GM12878 (cell line): ENCODE measurements around the gene HAP1.

ENCODE experiments used
- CBX3 ChIP-seq: fragments of 200-600 bp; sonication (generic); IDR thresholded peaks from 2 replicates; pipeline ENCODE4 v1.6.1; 2016; ENCODE audit warnings: low read depth, borderline replicate concordance
- EP300 ChIP-seq, 2 experiments: fragments of 150-350 bp in 1 of 2; IDR thresholded peaks; 2 replicates each; pipeline ENCODE4 v1.6.1; 2011 to 2012; ENCODE audit warnings: low read depth in 2 of 2, low read length in 2 of 2, borderline replicate concordance in 1 of 2, improper control_type of control experiment in 1 of 2, inconsistent platforms in 1 of 2; ENCODE audit not compliant: control insufficient read depth in 1 of 2
- EZH2 ChIP-seq: IDR thresholded peaks from 2 replicates; pipeline ENCODE4 v1.6.1; 2012; ENCODE audit warnings: low read depth, mild to moderate bottlenecking, control low read depth, inconsistent platforms, low read length, borderline replicate concordance; ENCODE audit not compliant: control insufficient read depth
- POLR2A ChIP-seq: IDR thresholded peaks from 2 replicates; pipeline ENCODE4 v1.6.1; 2011; ENCODE audit warnings: low read depth, mild to moderate bottlenecking, low read length
- RB1 ChIP-seq: fragments of 450-650 bp; formaldehyde crosslinking; IDR thresholded peaks from 2 replicates; pipeline ENCODE4 v1.6.1; 2017; ENCODE audit warnings: mild to moderate bottlenecking, borderline replicate concordance
- RELB ChIP-seq: fragments of 450-650 bp; IDR thresholded peaks from 2 replicates; pipeline ENCODE4 v1.6.1; 2017; ENCODE audit warnings: low read depth, mild to moderate bottlenecking, moderate library complexity
- SKIL ChIP-seq: fragments of 450-650 bp; IDR thresholded peaks from 2 replicates; pipeline ENCODE4 v1.6.1; 2017; ENCODE audit warnings: mild to moderate bottlenecking, low read depth, inconsistent platforms; ENCODE audit not compliant: poor library complexity, severe bottlenecking
- ZNF207 ChIP-seq: fragments of 450-650 bp; IDR thresholded peaks from 2 replicates; pipeline ENCODE4 v1.6.1; 2014; ENCODE audit warnings: antibody characterized with exemption, mild to moderate bottlenecking, borderline replicate concordance
- TF ChIP-seq, protein P1 (sequence below): fragments of 450-650 bp; IDR thresholded peaks from 2 replicates; pipeline ENCODE4 v1.6.1; 2014; ENCODE audit warnings: mild to moderate bottlenecking

DNA sequence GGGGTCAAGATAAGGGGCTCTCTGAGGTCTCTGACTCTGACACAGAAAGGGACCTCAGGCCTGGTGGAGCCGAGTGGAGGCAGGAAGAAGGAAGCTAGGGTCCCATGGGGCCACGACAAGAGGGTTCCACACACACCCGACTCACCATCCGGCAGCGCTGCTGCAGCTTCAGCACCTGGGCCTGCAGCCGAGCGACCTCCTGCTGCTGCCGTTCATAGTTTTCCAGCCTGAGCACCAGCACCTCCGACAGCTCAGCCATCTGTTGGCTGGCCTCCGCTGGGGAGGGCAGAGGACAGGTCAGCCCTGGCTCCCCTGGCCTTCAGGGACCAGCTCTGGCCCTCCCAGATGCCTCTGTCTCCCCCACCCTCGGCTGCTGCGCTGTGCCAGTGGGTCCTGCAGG is 6.4 kb downstream of the HAP1 start:
- TF ChIP-seq ZNF207 = no peak
- TF ChIP-seq EP300 (IDR thresholded peaks at IDR 0.05; ENCODE audit: borderline replicate concordance in 1 of 2, control insufficient read depth in 1 of 2, low read depth in 2 of 2, low read length in 2 of 2) = no peak
- no peak for TF ChIP-seq EZH2
- TF ChIP-seq, protein P1, sequence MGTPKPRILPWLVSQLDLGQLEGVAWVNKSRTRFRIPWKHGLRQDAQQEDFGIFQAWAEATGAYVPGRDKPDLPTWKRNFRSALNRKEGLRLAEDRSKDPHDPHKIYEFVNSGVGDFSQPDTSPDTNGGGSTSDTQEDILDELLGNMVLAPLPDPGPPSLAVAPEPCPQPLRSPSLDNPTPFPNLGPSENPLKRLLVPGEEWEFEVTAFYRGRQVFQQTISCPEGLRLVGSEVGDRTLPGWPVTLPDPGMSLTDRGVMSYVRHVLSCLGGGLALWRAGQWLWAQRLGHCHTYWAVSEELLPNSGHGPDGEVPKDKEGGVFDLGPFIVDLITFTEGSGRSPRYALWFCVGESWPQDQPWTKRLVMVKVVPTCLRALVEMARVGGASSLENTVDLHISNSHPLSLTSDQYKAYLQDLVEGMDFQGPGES = no peak
- TF ChIP-seq RB1 = no peak
- no peak for TF ChIP-seq RELB
- TF ChIP-seq CBX3 = no peak
- no peak for TF ChIP-seq POLR2A
- TF ChIP-seq SKIL = no peak
